Measurements from ENCODE around the gene MRPL43.

DNA sequence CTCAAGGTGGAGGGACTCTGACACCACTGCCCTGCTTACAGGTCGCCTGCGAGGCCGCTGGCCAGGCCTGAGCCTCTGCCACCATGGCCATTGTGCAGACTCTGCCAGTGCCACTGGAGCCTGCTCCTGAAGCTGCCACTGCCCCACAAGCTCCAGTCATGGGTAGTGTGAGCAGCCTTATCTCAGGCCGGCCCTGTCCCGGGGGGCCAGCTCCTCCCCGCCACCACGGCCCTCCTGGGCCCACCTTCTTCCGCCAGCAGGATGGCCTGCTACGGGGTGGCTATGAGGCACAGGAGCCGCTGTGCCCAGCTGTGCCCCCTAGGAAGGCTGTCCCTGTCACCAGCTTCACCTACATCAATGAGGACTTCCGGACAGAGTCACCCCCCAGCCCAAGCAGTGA, 15.2 kb upstream of the MRPL43 start:
- TF ChIP-seq CTCF (IDR thresholded peaks at IDR 0.05) (no peak), POLR2AphosphoS5 (IDR thresholded peaks at IDR 0.05) (no peak), POLR2A (IDR thresholded peaks at IDR 0.05) (no peak)
